Vagina (tissue), 2 donors: Measurements from ENCODE around the gene VWF.

ENCODE experiments used
- POLR2AphosphoS5 ChIP-seq, 2 donors: sonication (generic); formaldehyde crosslinking; IDR thresholded peaks; one replicate each; pipeline ENCODE4 v1.9.0; 2017; ENCODE audit warnings: antibody characterized with exemption in 2 of 2, mild to moderate bottlenecking in 2 of 2, low read depth in 1 of 2; ENCODE audit not compliant: insufficient read depth in 1 of 2
- TF ChIP-seq, protein P1 (sequence below), 3 experiments: fragments of 450-650 bp in 2 of 3; fragments of 200-600 bp in 1 of 3; sonication (generic) in 1 of 3; IDR thresholded peaks; one replicate each; pipeline ENCODE4 v1.5.1; 2017 to 2019; ENCODE audit warnings: antibody characterized with exemption in 3 of 3, mild to moderate bottlenecking in 2 of 3, moderate library complexity in 2 of 3

GRCh38 chr12:5901416-5901815 lies 223.1 kb downstream of the VWF start:
- TF ChIP-seq, protein P1, sequence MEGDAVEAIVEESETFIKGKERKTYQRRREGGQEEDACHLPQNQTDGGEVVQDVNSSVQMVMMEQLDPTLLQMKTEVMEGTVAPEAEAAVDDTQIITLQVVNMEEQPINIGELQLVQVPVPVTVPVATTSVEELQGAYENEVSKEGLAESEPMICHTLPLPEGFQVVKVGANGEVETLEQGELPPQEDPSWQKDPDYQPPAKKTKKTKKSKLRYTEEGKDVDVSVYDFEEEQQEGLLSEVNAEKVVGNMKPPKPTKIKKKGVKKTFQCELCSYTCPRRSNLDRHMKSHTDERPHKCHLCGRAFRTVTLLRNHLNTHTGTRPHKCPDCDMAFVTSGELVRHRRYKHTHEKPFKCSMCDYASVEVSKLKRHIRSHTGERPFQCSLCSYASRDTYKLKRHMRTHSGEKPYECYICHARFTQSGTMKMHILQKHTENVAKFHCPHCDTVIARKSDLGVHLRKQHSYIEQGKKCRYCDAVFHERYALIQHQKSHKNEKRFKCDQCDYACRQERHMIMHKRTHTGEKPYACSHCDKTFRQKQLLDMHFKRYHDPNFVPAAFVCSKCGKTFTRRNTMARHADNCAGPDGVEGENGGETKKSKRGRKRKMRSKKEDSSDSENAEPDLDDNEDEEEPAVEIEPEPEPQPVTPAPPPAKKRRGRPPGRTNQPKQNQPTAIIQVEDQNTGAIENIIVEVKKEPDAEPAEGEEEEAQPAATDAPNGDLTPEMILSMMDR (IDR thresholded peaks at IDR 0.05): no peak
- no peak for TF ChIP-seq POLR2AphosphoS5 (IDR thresholded peaks at IDR 0.05; ENCODE audit: insufficient read depth in 1 of 2, low read depth in 1 of 2)
